ENCODE measurements around the gene WNT7A.
A peak's percentile ranks its signal among the peaks of the same experiment; 100 is the strongest.

DNA sequence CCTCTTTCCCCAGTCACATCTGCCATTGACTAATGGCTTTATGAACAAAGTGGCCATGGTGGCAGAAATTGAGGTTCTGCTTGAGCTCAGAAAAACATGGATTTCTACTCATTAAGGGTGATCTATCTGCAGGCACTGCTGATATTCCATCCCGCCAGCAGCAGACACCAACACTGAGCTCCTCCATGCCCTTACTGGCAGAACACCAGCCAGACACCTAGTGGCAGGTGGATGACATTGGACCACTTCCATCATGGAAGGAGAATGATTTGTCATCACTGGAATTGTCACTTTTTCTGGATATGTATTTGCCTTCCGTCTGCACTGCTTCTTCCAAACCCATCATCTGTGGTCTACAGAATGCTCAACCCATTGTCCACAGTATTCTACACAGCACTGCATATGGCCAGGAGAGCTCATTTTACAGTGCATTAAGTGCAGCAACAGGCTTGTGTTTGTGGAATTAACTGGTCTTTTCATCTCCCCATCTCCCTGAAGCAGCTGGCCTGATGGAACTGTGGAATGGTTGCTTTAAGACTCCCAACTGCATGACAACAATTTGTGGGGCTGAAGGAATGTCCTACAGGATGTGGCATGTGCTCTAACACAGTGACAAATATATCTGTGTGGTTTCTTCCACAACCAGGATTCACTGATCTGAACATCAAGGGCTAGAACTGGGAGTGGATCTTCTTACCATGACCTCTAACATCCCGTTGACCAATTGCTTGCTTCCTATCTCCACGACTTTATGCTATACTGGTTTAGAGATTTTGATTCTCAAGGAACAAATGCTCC, 103.4 kb downstream of the WNT7A start:
- TF ChIP-seq, protein P1, sequence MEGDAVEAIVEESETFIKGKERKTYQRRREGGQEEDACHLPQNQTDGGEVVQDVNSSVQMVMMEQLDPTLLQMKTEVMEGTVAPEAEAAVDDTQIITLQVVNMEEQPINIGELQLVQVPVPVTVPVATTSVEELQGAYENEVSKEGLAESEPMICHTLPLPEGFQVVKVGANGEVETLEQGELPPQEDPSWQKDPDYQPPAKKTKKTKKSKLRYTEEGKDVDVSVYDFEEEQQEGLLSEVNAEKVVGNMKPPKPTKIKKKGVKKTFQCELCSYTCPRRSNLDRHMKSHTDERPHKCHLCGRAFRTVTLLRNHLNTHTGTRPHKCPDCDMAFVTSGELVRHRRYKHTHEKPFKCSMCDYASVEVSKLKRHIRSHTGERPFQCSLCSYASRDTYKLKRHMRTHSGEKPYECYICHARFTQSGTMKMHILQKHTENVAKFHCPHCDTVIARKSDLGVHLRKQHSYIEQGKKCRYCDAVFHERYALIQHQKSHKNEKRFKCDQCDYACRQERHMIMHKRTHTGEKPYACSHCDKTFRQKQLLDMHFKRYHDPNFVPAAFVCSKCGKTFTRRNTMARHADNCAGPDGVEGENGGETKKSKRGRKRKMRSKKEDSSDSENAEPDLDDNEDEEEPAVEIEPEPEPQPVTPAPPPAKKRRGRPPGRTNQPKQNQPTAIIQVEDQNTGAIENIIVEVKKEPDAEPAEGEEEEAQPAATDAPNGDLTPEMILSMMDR (IDR thresholded peaks at IDR 0.05 in 2 of 3, conservative IDR thresholded peaks at IDR 0.05 in 1 of 3; ENCODE audit: borderline replicate concordance in 1 of 3, insufficient read depth in 1 of 3, low read depth in 2 of 3, low read length in 2 of 3): peak in 2 of 3 experiments; percentile 48 to 51; a peak in 4 of 6 replicates
- TF ChIP-seq POLR2A (IDR thresholded peaks at IDR 0.05; ENCODE audit: borderline replicate concordance, extremely low read depth, insufficient read depth, insufficient read length) (no peak), ZFX (IDR thresholded peaks at IDR 0.05) (no peak), POLR2AphosphoS5 (IDR thresholded peaks at IDR 0.05; ENCODE audit: low read depth, low read length) (no peak), SP1 (IDR thresholded peaks at IDR 0.05; ENCODE audit: low read depth) (no peak), JUND (IDR thresholded peaks at IDR 0.05) (no peak), CBX3 (IDR thresholded peaks at IDR 0.05; ENCODE audit: low read depth) (no peak), RAD21 (IDR thresholded peaks at IDR 0.05; ENCODE audit: low read depth) (no peak), ELF1 (IDR thresholded peaks at IDR 0.05; ENCODE audit: borderline replicate concordance, low read depth) (no peak), EZH2phosphoT487 (IDR thresholded peaks at IDR 0.05; ENCODE audit: borderline replicate concordance) (no peak), EZH2 (IDR thresholded peaks at IDR 0.05) (no peak)
- TF ChIP-seq, protein P2, sequence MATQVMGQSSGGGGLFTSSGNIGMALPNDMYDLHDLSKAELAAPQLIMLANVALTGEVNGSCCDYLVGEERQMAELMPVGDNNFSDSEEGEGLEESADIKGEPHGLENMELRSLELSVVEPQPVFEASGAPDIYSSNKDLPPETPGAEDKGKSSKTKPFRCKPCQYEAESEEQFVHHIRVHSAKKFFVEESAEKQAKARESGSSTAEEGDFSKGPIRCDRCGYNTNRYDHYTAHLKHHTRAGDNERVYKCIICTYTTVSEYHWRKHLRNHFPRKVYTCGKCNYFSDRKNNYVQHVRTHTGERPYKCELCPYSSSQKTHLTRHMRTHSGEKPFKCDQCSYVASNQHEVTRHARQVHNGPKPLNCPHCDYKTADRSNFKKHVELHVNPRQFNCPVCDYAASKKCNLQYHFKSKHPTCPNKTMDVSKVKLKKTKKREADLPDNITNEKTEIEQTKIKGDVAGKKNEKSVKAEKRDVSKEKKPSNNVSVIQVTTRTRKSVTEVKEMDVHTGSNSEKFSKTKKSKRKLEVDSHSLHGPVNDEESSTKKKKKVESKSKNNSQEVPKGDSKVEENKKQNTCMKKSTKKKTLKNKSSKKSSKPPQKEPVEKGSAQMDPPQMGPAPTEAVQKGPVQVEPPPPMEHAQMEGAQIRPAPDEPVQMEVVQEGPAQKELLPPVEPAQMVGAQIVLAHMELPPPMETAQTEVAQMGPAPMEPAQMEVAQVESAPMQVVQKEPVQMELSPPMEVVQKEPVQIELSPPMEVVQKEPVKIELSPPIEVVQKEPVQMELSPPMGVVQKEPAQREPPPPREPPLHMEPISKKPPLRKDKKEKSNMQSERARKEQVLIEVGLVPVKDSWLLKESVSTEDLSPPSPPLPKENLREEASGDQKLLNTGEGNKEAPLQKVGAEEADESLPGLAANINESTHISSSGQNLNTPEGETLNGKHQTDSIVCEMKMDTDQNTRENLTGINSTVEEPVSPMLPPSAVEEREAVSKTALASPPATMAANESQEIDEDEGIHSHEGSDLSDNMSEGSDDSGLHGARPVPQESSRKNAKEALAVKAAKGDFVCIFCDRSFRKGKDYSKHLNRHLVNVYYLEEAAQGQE (IDR thresholded peaks at IDR 0.05; ENCODE audit: low read depth): no peak
- TF ChIP-seq, protein P3, sequence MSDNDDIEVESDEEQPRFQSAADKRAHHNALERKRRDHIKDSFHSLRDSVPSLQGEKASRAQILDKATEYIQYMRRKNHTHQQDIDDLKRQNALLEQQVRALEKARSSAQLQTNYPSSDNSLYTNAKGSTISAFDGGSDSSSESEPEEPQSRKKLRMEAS (IDR thresholded peaks at IDR 0.05): no peak
